Mesendoderm (in vitro differentiated cells): ENCODE data around the gene FARSA. TPM values are rescaled to one million over a fixed set of nuclear protein-coding genes. Genes with fewer than 3 reads are reported as not detected.
A peak's percentile ranks its signal among the peaks of the same experiment; 100 is the strongest.
"Not testable (repeated sequence)": the region's sequence is repeated elsewhere in the genome, so short reads cannot be mapped to it uniquely, and the experiment has no call there.

Source experiments
- DNase-seq: peaks from one replicate; pipeline ENCODE4 v3.0.0; 2013
- H2AK5ac ChIP-seq: 2 replicates; pipeline ENCODE4 v1.6.1; 2013; ENCODE audit warnings: low read length, inconsistent platforms
- H2BK120ac ChIP-seq: 2 replicates; pipeline ENCODE4 v1.6.1; 2013; ENCODE audit warnings: low read depth, mild to moderate bottlenecking, low read length, moderate library complexity, mixed read lengths
- H2BK15ac ChIP-seq: replicated peaks from 2 replicates; pipeline ENCODE4 v1.6.1; 2013; ENCODE audit warnings: low read depth, mild to moderate bottlenecking, moderate library complexity
- H2BK5ac ChIP-seq: 2 replicates; pipeline ENCODE4 v1.6.1; 2013; ENCODE audit warnings: low read length, inconsistent platforms
- H3K18ac ChIP-seq: 2 replicates; pipeline ENCODE4 v1.6.1; 2013; ENCODE audit warnings: mild to moderate bottlenecking, low read length, mixed read lengths
- H3K23ac ChIP-seq: one replicate; pipeline ENCODE4 v1.6.1; 2013; ENCODE audit warnings: low read length
- H3K27ac ChIP-seq: 2 replicates; pipeline ENCODE4 v1.5.1; 2013; ENCODE audit warnings: low read depth, mild to moderate bottlenecking, inconsistent platforms, low read length, moderate library complexity
- H3K27me3 ChIP-seq: 2 replicates; pipeline ENCODE4 v1.6.1; 2013; ENCODE audit warnings: low read length, control low read depth, mild to moderate bottlenecking, inconsistent platforms; ENCODE audit not compliant: insufficient read depth, poor library complexity
- H3K36me3 ChIP-seq: 2 replicates; pipeline ENCODE4 v1.6.1; 2013; ENCODE audit warnings: low read length, inconsistent platforms; ENCODE audit not compliant: control insufficient read depth, insufficient read depth
- H3K4ac ChIP-seq: one replicate; pipeline ENCODE4 v1.6.1; 2013; ENCODE audit warnings: low read depth, mild to moderate bottlenecking, low read length, moderate library complexity
- H3K4me1 ChIP-seq: 2 replicates; pipeline ENCODE4 v1.6.1; 2013; ENCODE audit warnings: low read depth, low read length, inconsistent platforms; ENCODE audit not compliant: control insufficient read depth
- H3K4me2 ChIP-seq: 2 replicates; pipeline ENCODE4 v1.6.1; 2013; ENCODE audit warnings: low read length
- H3K4me3 ChIP-seq: 2 replicates; pipeline ENCODE4 v1.5.1; 2013; ENCODE audit warnings: mild to moderate bottlenecking, low read length
- H3K56ac ChIP-seq: one replicate; pipeline ENCODE4 v1.6.1; 2013; ENCODE audit warnings: low read length
- H3K79me1 ChIP-seq: 2 replicates; pipeline ENCODE4 v1.6.1; 2013; ENCODE audit warnings: low read length, inconsistent platforms
- H3K79me2 ChIP-seq: 2 replicates; pipeline ENCODE4 v1.6.1; 2013; ENCODE audit warnings: mild to moderate bottlenecking, low read length; ENCODE audit not compliant: control insufficient read depth, insufficient read depth
- H3K9ac ChIP-seq: 2 replicates; pipeline ENCODE4 v1.6.1; 2013; ENCODE audit warnings: low read length, inconsistent platforms
- H4K5ac ChIP-seq: one replicate; pipeline ENCODE4 v1.6.1; 2013; ENCODE audit warnings: low read length
- H4K8ac ChIP-seq: one replicate; pipeline ENCODE4 v1.6.1; 2013; ENCODE audit warnings: low read depth, mild to moderate bottlenecking, control low read depth, low read length, moderate library complexity
- WGBS: extraction: QIAGEN DNeasy Blood & Tissue Kit; methylation state at CpG from one replicate; pipeline ENCODE4 v1.1.7; 2013; ENCODE audit warnings: low lambda C conversion rate, missing lambda C conversion rate; ENCODE audit not compliant: insufficient coverage; ENCODE audit errors: extremely low coverage; 5-methylcytosine and 5-hydroxymethylcytosine counted together
- polyA plus RNA-seq, 2 experiments: library from polyadenylated mRNA; stranded (reverse); fragments of 200-250 nt; gene quantifications; one replicate each; pipeline ENCODE4 v1.2.3, GENCODE V29; 2013

Gene FARSA
- 77.3 TPM for polyA plus RNA-seq (2013, experiment 1 of 2)
- polyA plus RNA-seq (2013, experiment 2 of 2) = 81.0 TPM

DNA sequence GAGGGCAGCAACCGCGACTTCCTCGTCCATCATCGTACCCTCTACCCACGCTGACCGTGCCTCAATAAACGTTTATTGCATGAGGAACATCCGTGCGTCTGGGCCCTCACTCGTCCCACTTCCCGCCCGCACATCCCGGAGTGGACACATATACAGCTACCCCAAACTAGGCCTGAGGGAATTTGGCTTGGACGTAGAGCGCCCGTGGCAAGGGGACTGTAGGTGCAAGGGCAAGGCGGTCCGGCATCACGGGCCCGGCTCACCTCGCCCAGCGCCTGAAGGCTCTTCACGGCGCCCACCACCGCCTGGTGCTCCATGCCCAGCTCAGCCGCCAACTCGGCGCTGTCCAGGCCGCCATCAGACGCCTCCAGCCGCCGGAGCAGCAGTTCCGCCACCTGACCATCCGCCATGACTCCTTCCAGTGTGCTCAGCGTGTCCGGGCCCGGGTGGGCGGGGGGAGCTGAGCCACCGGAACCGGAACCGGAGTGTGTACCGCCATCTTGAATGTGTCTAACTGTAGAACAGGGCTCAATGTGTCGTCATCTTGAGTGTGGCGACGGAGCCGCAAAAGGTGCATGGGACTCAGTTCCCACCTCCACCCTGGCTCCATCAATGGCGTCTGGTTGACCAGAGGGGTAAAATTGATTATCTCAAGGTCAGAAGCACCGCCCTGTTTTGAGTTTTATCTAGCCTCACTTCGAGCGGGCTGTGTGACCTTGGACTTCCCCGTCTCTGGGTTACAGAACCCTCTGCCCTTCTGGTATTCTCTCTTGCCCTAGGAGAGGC is at the start of gene FARSA:
Gene FARSA, minus strand, starts transcription at position 425 of the 786 bp plus-strand sequence. Its CDS starts 15 bp downstream, at position 410.
- H3K9ac ChIP-seq = peak within 1 kb of the TSS; percentile 98
- no peak within 1 kb of the TSS for H2AK5ac ChIP-seq
- peak within 1 kb of the TSS; percentile 99 for H3K56ac ChIP-seq
- H2BK5ac ChIP-seq = peak within 1 kb of the TSS; percentile 43
- no peak within 1 kb of the TSS for H4K8ac ChIP-seq
- peak; percentile 94 for DNase-seq
- no peak within 1 kb of the TSS for H2BK120ac ChIP-seq
- peak within 1 kb of the TSS; percentile 71 for H3K4ac ChIP-seq
- peak within 1 kb of the TSS; percentile 5 for H3K18ac ChIP-seq
- no CpG with 5 or more reads among the region's 51 CpGs for WGBS
- H3K23ac ChIP-seq = peak within 1 kb of the TSS; percentile 98
- peak within 1 kb of the TSS; percentile 94 for H3K4me3 ChIP-seq
- no peak within 1 kb of the TSS for H2BK15ac ChIP-seq
- peak within 1 kb of the TSS; percentile 47 for H4K5ac ChIP-seq
- H3K36me3 ChIP-seq = peaks cover 3% of the 10 kb centered on the region
- peak within 1 kb of the TSS; percentile 80 for H3K4me2 ChIP-seq
- H3K79me2 ChIP-seq = peaks cover 16% of the 10 kb centered on the region
- H3K79me1 ChIP-seq = peaks cover 11% of the 10 kb centered on the region
- no peak within 1 kb of the TSS for H3K27ac ChIP-seq
- peaks cover 2% of the 10 kb centered on the region for H3K4me1 ChIP-seq
- no peaks in the 10 kb centered on the region for H3K27me3 ChIP-seq

DNA sequence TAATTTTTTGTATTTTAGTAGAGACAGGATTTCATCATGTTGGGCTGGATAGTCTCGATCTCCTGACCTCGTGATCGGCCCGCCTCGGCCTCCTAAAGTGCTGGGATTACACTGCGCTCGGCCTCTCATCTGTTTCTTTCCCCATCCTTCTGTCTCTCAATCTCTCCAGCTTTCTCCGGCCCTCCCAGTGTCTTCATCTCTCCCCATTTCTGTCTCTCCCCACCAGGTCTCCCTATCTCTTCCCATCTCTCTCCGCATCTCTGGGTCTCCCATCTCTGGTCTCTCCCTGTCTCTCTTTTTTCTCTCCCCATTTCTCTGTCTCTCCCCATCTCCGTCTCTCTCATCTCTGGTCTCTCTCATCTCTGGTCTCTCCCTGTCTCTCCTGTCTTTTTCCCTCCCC is 49.6 kb upstream of the FARSA start:
- H3K36me3 ChIP-seq = no peaks in the 10 kb centered on the region
- H3K27me3 ChIP-seq = peaks cover 2% of the 10 kb centered on the region
- no peaks in the 10 kb centered on the region for H3K79me1 ChIP-seq
- no CpG with 5 or more reads among the region's 10 CpGs for WGBS
- no peak for DNase-seq
- no peak overlapping the region for H3K27ac ChIP-seq
- no peak overlapping the region for H4K5ac ChIP-seq
- H2BK5ac ChIP-seq = no peak overlapping the region
- H2AK5ac ChIP-seq = no peak overlapping the region
- no peak overlapping the region for H3K23ac ChIP-seq
- no peak overlapping the region for H4K8ac ChIP-seq
- no peak overlapping the region for H3K9ac ChIP-seq
- H3K56ac ChIP-seq = no peak overlapping the region
- no peak overlapping the region for H3K4ac ChIP-seq
- H3K4me3 ChIP-seq = no peak overlapping the region
- H2BK120ac ChIP-seq = no peak overlapping the region
- H2BK15ac ChIP-seq = no peak overlapping the region
- no peaks in the 10 kb centered on the region for H3K79me2 ChIP-seq
- no peak overlapping the region for H3K18ac ChIP-seq
- no peaks in the 10 kb centered on the region for H3K4me1 ChIP-seq
- H3K4me2 ChIP-seq = no peak overlapping the region

DNA sequence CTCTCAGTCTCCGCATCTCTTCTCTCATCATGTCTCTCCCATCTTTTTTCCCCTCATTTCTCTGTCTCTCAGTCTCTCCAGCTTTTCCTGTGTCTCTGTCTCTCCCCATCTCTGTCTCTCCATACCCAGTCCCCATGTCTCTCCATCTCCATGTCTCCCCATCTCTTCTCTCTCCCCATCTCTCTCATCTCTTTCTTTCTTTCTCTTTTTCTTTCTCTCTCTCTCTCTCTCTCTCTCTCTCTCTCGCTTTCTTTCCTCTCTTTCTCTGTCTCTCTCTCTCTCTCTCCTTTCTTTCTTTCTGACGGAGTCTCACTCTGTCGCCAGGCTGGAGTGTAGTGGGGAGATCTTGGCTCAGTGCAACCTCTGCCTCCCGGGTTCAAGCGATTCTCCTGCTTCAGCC is 49.1 kb upstream of the FARSA start:
- H2BK15ac ChIP-seq = no peak overlapping the region
- no peaks in the 10 kb centered on the region for H3K79me1 ChIP-seq
- H3K27me3 ChIP-seq = peaks cover 2% of the 10 kb centered on the region
- no peak overlapping the region for H2BK120ac ChIP-seq
- DNase-seq = no peak
- no peak overlapping the region for H3K18ac ChIP-seq
- no peak overlapping the region for H3K4me2 ChIP-seq
- no peak overlapping the region for H3K23ac ChIP-seq
- no peaks in the 10 kb centered on the region for H3K4me1 ChIP-seq
- no peak overlapping the region for H3K4me3 ChIP-seq
- WGBS = no CpG with 5 or more reads among the region's 6 CpGs
- H4K8ac ChIP-seq = no peak overlapping the region
- no peak overlapping the region for H2BK5ac ChIP-seq
- no peak overlapping the region for H3K4ac ChIP-seq
- H3K79me2 ChIP-seq = no peaks in the 10 kb centered on the region
- no peak overlapping the region for H4K5ac ChIP-seq
- no peak overlapping the region for H3K56ac ChIP-seq
- H3K9ac ChIP-seq = no peak overlapping the region
- H3K36me3 ChIP-seq = no peaks in the 10 kb centered on the region
- H3K27ac ChIP-seq = no peak overlapping the region
- H2AK5ac ChIP-seq = no peak overlapping the region

DNA sequence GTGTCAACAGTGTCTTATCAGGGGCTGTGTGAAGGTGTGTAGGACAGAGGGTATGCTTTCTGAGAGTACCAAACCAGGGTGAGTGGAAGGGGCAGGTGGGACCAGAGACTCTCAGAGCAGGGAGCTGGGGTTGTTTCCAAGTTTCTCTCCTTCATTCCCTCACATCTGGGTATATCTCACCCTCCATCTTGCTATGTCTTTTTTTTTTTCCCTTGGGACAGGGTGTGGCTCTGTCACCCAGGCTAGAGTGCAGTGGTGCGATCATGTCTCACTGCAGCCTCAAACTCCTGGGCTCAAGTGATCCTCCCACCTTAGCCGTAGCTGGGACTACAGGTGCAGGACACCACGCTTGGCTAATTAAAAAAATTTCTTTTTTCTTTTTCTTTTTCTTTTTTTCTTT is 46.5 kb upstream of the FARSA start:
- Histone ChIP-seq H3K4me3 (no peak overlapping the region), H2BK120ac (no peak overlapping the region), H3K4me2 (no peak overlapping the region), H3K23ac (no peak overlapping the region), H4K8ac (no peak overlapping the region), H2BK15ac (no peak overlapping the region), H3K56ac (no peak overlapping the region), H3K27ac (no peak overlapping the region), H3K4ac (no peak overlapping the region), H3K79me1 (no peaks in the 10 kb centered on the region), H2BK5ac (no peak overlapping the region), H3K79me2 (no peaks in the 10 kb centered on the region), H4K5ac (no peak overlapping the region), H3K18ac (no peak overlapping the region), H3K4me1 (no peaks in the 10 kb centered on the region), H3K36me3 (no peaks in the 10 kb centered on the region), H2AK5ac (no peak overlapping the region), H3K27me3 (no peaks in the 10 kb centered on the region), H3K9ac (no peak overlapping the region)
- no CpG with 5 or more reads among the region's 3 CpGs for WGBS
- no peak for DNase-seq

DNA sequence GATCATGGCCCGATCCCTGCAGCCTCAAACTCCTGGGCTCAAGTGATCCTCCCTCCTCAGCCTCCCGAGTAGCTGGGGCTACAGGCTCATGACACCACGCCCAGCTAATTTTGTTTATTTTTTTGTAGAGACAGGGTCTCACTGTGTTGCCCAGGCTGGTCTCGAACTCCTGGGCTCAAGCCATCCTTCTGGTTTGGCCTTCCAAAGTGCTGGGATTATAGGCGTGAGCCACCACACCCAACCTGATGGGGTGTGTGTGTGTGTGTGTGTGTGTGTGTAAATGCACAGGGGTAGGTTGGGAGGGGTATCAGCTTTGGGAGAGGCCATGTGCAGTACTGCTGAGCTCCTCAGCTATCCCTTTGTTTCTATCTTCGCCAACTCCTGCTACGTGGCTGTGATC is 42.6 kb upstream of the FARSA start:
- DNase-seq, H3K56ac ChIP-seq, H3K9ac ChIP-seq, H3K4ac ChIP-seq, H3K79me1 ChIP-seq, H4K5ac ChIP-seq, H2BK15ac ChIP-seq, H3K79me2 ChIP-seq, H3K27ac ChIP-seq, H2BK5ac ChIP-seq, H3K18ac ChIP-seq, H3K23ac ChIP-seq, H3K4me3 ChIP-seq, H3K27me3 ChIP-seq, H3K36me3 ChIP-seq, H3K4me2 ChIP-seq, H3K4me1 ChIP-seq, H2AK5ac ChIP-seq, H4K8ac ChIP-seq, H2BK120ac ChIP-seq: not testable (repeated sequence)
- WGBS = no CpG with 5 or more reads among the region's 7 CpGs
